Mesodermal cell (in vitro differentiated cells): Measurements from ENCODE around the gene SSC5D.

Experiments used
- H3K27ac ChIP-seq: 2 replicates; pipeline ENCODE4 v1.7.0; 2013; ENCODE audit warnings: mild to moderate bottlenecking, low read depth, low read length, moderate library complexity; ENCODE audit not compliant: severe bottlenecking
- H3K36me3 ChIP-seq: 2 replicates; pipeline ENCODE4 v1.7.1; 2013; ENCODE audit warnings: mild to moderate bottlenecking, low read length, moderate library complexity; ENCODE audit not compliant: control insufficient read depth, insufficient read depth
- H3K4me1 ChIP-seq: one replicate; pipeline ENCODE4 v1.7.1; 2013; ENCODE audit warnings: mild to moderate bottlenecking, low read length; ENCODE audit not compliant: insufficient read depth, control insufficient read depth, poor library complexity, severe bottlenecking
- H3K4me3 ChIP-seq: 2 replicates; pipeline ENCODE4 v1.7.0; 2013; ENCODE audit warnings: low read length, control low read depth, mild to moderate bottlenecking; ENCODE audit not compliant: insufficient read depth, poor library complexity, severe bottlenecking; ENCODE audit errors: extremely low read depth
- H3K9me3 ChIP-seq: 2 replicates; pipeline ENCODE4 v1.7.1; 2013; ENCODE audit warnings: mild to moderate bottlenecking, low read length, moderate library complexity; ENCODE audit not compliant: control insufficient read depth
- WGBS, 2 experiments: methylation state at CpG; one replicate each; pipeline ENCODE4 v1.1.5; 2013; ENCODE audit warnings: missing lambda C conversion rate in 2 of 2; ENCODE audit not compliant: insufficient coverage in 2 of 2; 5-methylcytosine and 5-hydroxymethylcytosine counted together

Gene SSC5D

DNA sequence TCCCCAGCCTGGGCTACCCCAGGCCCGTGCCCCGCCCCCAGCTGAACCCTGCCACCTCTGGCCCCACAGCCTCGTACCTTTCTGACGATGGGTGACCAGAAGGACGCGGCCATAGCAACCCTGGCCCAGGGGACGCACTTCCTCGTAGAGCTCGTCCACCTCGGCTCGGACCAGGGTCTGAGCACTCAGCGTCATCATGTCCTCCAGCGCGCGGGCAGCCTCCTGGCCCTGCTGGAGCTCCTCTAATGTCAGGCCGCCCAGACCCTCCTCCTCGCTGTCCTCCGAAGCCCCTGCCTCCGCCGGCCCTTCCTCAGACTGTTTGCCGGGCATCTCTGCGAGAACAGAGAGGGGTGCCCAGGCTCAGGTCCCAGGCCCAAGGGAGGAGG lies 47.7 kb downstream of the SSC5D start:
- H3K4me3 ChIP-seq, result no peak overlapping the region
- WGBS, 2 experiments, result 95 to 96% methylated on average over 22 of the region's 22 CpGs
- H3K4me1 ChIP-seq, result peaks cover 7% of the 10 kb centered on the region
- H3K36me3 ChIP-seq, result no peaks in the 10 kb centered on the region
- H3K9me3 ChIP-seq, result no peaks in the 10 kb centered on the region
- no peak overlapping the region for H3K27ac ChIP-seq

DNA sequence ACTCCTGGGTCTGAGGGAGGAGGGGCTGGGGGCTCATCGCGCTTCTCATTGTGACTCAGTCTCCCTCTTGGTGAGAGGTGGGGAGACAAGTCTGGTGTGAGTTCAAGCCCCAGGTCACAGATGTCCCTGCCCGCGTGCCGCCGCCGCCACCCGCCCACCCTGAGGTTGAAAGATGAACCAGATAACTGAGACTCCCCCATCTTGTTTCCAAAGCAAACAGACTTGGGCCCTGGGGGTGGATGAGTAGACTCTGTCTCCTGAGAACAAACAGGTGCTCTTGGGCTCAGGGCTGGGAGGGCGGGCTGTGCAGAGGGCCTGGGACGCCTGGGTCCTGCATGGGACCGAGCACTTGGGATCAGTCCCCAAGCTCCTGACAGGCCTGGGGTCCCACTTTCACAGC lies 48.1 kb downstream of the SSC5D start:
- H3K4me1 ChIP-seq, result peaks cover 7% of the 10 kb centered on the region
- H3K27ac ChIP-seq, result no peak overlapping the region
- H3K4me3 ChIP-seq, result no peak overlapping the region
- H3K36me3 ChIP-seq, result no peaks in the 10 kb centered on the region
- 94 to 96% methylated on average over 2 to 11 of the region's 11 CpGs for WGBS, 2 experiments
- H3K9me3 ChIP-seq, result no peaks in the 10 kb centered on the region

- WGBS, 2 experiments, result 22 to 32% methylated on average over 11 to 14 of the region's 14 CpGs
- Histone ChIP-seq H3K27ac (no peak within 1 kb of the TSS), H3K4me3 (no peak within 1 kb of the TSS), H3K9me3 (no peaks in the 10 kb centered on the region), H3K4me1 (peaks cover 7% of the 10 kb centered on the region), H3K36me3 (no peaks in the 10 kb centered on the region)
Observed at GRCh38 chr19:55536951-55537740, 48.9 kb downstream of the SSC5D start, which contains the start of gene SBK2. SBK2 (minus strand) TSS chr19:55537133; CDS start chr19:55536294, 839 bp downstream.

GRCh38 chr19:55537741-55538111 lies 49.5 kb downstream of the SSC5D start:
- 57 to 58% methylated on average over 3 to 4 of the region's 5 CpGs for WGBS, 2 experiments
- Histone ChIP-seq H3K4me3 (no peak overlapping the region), H3K27ac (no peak overlapping the region), H3K9me3 (no peaks in the 10 kb centered on the region), H3K4me1 (peaks cover 7% of the 10 kb centered on the region), H3K36me3 (no peaks in the 10 kb centered on the region)

- H3K9me3 ChIP-seq, result no peaks in the 10 kb centered on the region
- no peak overlapping the region for H3K27ac ChIP-seq
- WGBS, 2 experiments, result 65 to 87% methylated on average over 3 to 4 of the region's 5 CpGs
- H3K4me3 ChIP-seq, result no peak overlapping the region
- H3K36me3 ChIP-seq, result no peaks in the 10 kb centered on the region
- peaks cover 7% of the 10 kb centered on the region for H3K4me1 ChIP-seq
Observed at GRCh38 chr19:55538132-55538531, 49.9 kb downstream of the SSC5D start.

DNA sequence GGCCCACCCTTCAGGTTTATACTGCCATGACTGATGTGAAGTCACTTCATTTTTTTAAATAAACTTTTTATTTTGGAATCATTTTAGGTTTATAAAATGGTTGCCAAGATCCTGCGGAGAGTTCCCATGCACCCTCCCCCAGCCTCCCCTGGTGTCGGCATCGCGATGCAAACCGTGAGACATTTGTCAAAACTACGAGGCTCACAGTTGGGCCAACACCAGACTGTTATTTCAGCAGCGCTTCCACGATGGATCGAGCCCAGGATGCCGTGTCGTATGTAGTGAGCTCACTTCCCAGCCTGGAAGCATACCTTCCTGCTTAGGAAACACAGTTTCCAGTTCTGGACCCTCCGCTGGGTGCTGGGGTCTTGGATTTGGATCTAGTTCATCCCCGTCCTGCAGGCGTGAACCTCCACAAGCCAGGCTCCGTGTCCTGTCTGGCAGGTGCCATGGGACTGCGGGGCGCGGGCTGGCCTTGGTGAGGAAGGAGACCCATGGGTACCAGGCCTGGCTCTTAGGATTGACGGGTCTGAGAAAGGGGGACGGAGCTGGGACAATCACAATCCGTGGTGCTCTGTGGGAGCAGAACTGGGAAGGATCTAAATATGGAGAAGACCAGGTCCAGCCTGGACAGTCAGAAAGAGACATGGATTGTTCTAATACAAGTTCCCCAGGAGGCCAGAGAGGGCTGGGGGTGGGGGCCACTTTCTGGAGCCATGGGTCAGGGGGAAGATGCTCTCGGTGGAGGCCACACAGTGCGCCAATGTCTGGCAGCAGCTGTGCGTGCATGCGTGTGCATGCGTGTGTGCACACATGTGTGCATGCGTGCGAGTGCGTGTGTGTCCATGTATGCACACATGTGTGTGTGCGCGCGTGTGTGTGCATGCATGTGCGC lies 51.1 kb downstream of the SSC5D start:
- H3K4me3 ChIP-seq, result no peak overlapping the region
- 90 to 94% methylated on average over 33 of the region's 33 CpGs for WGBS, 2 experiments
- H3K4me1 ChIP-seq, result peaks cover 7% of the 10 kb centered on the region
- no peaks in the 10 kb centered on the region for H3K9me3 ChIP-seq
- H3K36me3 ChIP-seq, result no peaks in the 10 kb centered on the region
- H3K27ac ChIP-seq, result no peak overlapping the region

- Histone ChIP-seq H3K27ac (no peak overlapping the region), H3K4me3 (no peak overlapping the region), H3K36me3 (no peaks in the 10 kb centered on the region), H3K4me1 (peaks cover 12% of the 10 kb centered on the region), H3K9me3 (no peaks in the 10 kb centered on the region)
- WGBS, 2 experiments, result 69 to 76% methylated on average over 9 to 10 of the region's 10 CpGs
Observed at GRCh38 chr19:55540619-55541018, 52.4 kb downstream of the SSC5D start.

GRCh38 chr19:55541091-55541490 lies 52.9 kb downstream of the SSC5D start:
- no peaks in the 10 kb centered on the region for H3K36me3 ChIP-seq
- no peaks in the 10 kb centered on the region for H3K9me3 ChIP-seq
- no peak overlapping the region for H3K4me3 ChIP-seq
- 87 to 91% methylated on average over 14 to 19 of the region's 19 CpGs for WGBS, 2 experiments
- H3K4me1 ChIP-seq, result peaks cover 16% of the 10 kb centered on the region
- H3K27ac ChIP-seq, result no peak overlapping the region

- Histone ChIP-seq H3K9me3 (no peaks in the 10 kb centered on the region), H3K4me3 (no peak overlapping the region), H3K36me3 (no peaks in the 10 kb centered on the region), H3K27ac (no peak overlapping the region), H3K4me1 (peaks cover 23% of the 10 kb centered on the region)
- 81 to 86% methylated on average over 4 to 7 of the region's 7 CpGs for WGBS, 2 experiments
Observed at GRCh38 chr19:55542292-55542855, 54.1 kb downstream of the SSC5D start.

- Histone ChIP-seq H3K27ac (no peak overlapping the region), H3K4me3 (no peak overlapping the region), H3K9me3 (no peaks in the 10 kb centered on the region), H3K36me3 (no peaks in the 10 kb centered on the region), H3K4me1 (peaks cover 22% of the 10 kb centered on the region)
- 93 to 98% methylated on average over 2 to 4 of the region's 5 CpGs for WGBS, 2 experiments
Observed at GRCh38 chr19:55543567-55543966, 55.3 kb downstream of the SSC5D start.
